PC-3 (cell line): Measurements from ENCODE around the gene ATP12A. TPM values are rescaled to one million over a fixed set of nuclear protein-coding genes. Genes with fewer than 3 reads are reported as not detected.

ENCODE experiments used
- ATAC-seq: fragments of 200-7000 bp; cut with Tn5 transposase; 2 replicates; pipeline ENCODE4 v1.9.1; 2020; ENCODE audit warnings: mild to moderate bottlenecking, moderate library complexity
- BruUV-seq: library from RNA; stranded (reverse); fragments of 400-500 nt; replicated peaks from 2 replicates; lab custom pipeline; 2021; lab: Mats Ljungman, UMichigan
- CTCF ChIA-PET: fragments of 300-600 bp; sonication (Branson Sonifier 250); formaldehyde crosslinking; loops from one replicate; lab custom pipeline; 2022; ENCODE audit warnings: antibody characterized with exemption; lab: Charles Lee
- POLR2A ChIA-PET: fragments of 300-600 bp; sonication (Branson Sonifier 250); formaldehyde crosslinking; loops from one replicate; lab custom pipeline; 2022; ENCODE audit warnings: antibody characterized with exemption; ENCODE audit not compliant: unreplicated experiment; lab: Charles Lee
- DNase-seq: peaks from one replicate; pipeline ENCODE4 v3.0.0-alpha.2; 2015
- H2AFZ ChIP-seq: fragments of 300-600 bp; sonication (generic); 2 replicates; pipeline ENCODE4 v1.6.0; 2016; ENCODE audit warnings: antibody characterized with exemption, low read length
- H3F3A ChIP-seq: fragments of 300-600 bp; sonication (generic); one replicate; pipeline ENCODE4 v1.6.0; 2017; ENCODE audit warnings: antibody characterized with exemption, low read length, control low read depth, mild to moderate bottlenecking; ENCODE audit not compliant: unreplicated experiment
- H3K27ac ChIP-seq: fragments of 300-600 bp; sonication (generic); 2 replicates; pipeline ENCODE4 v1.5.1; 2016; ENCODE audit warnings: mild to moderate bottlenecking, low read length
- H3K27me3 ChIP-seq: fragments of 300-600 bp; sonication (generic); 2 replicates; pipeline ENCODE4 v1.6.1; 2016; ENCODE audit warnings: low read length, mixed read lengths
- H3K36me3 ChIP-seq: fragments of 300-600 bp; sonication (generic); 2 replicates; pipeline ENCODE4 v1.6.1; 2016; ENCODE audit warnings: low read depth, mixed run types, low read length, mixed read lengths
- H3K4me1 ChIP-seq: fragments of 300-600 bp; sonication (generic); 2 replicates; pipeline ENCODE4 v1.5.1; 2016; ENCODE audit warnings: low read length; ENCODE audit not compliant: insufficient read depth
- H3K4me2 ChIP-seq: fragments of 300-600 bp; sonication (generic); 2 replicates; pipeline ENCODE4 v1.6.0; 2016; ENCODE audit warnings: low read length
- H3K4me3 ChIP-seq: fragments of 300-600 bp; sonication (generic); 2 replicates; pipeline ENCODE4 v1.5.1; 2016; ENCODE audit warnings: mild to moderate bottlenecking, low read length, mixed read lengths
- H3K79me2 ChIP-seq: fragments of 300-600 bp; sonication (generic); 2 replicates; pipeline ENCODE4 v1.6.1; 2017; ENCODE audit warnings: low read length, mixed read lengths
- H3K9ac ChIP-seq: fragments of 300-600 bp; sonication (generic); 2 replicates; pipeline ENCODE4 v1.6.0; 2016; ENCODE audit warnings: mild to moderate bottlenecking, low read length
- H3K9me2 ChIP-seq: fragments of 300-600 bp; sonication (generic); replicated peaks from 2 replicates; pipeline ENCODE4 v1.6.1; 2016; ENCODE audit warnings: mixed run types, low read length, mixed read lengths
- H3K9me3 ChIP-seq: fragments of 300-600 bp; sonication (generic); 2 replicates; pipeline ENCODE4 v1.6.1; 2016; ENCODE audit warnings: low read length, mixed read lengths
- H4K20me1 ChIP-seq: fragments of 300-600 bp; sonication (generic); 2 replicates; pipeline ENCODE4 v1.6.1; 2016; ENCODE audit warnings: low read length, mixed read lengths
- EZH2 ChIP-seq: fragments of 300-600 bp; sonication (generic); IDR thresholded peaks from one replicate; pipeline ENCODE4 v1.6.1; 2017; ENCODE audit warnings: antibody characterized with exemption, mild to moderate bottlenecking, low read length; ENCODE audit not compliant: unreplicated experiment
- EZH2phosphoT487 ChIP-seq: fragments of 300-600 bp; sonication (generic); IDR thresholded peaks from 2 replicates; pipeline ENCODE4 v1.6.1; 2018; ENCODE audit warnings: mild to moderate bottlenecking, antibody characterized with exemption, low read length, borderline replicate concordance
- intact Hi-C: fragments of 100-400 bp; cut with micrococcal nuclease; formaldehyde crosslinking; loops from 2 replicates; pipeline ENCODE4 v1.9.0; 2023
- total RNA-seq: library from RNA; depleted of rRNA; stranded (reverse); fragments of >200 nt; gene quantifications from 2 replicates; pipeline ENCODE4 v1.2.3, GENCODE V29; 2014
- TF ChIP-seq, protein P1 (sequence below): fragments of 300-600 bp; sonication (generic); conservative IDR thresholded peaks from 2 replicates; pipeline ENCODE4 v1.5.1; 2017; ENCODE audit warnings: antibody characterized with exemption, low read depth, mild to moderate bottlenecking, low read length

The ATP12A gene
- total RNA-seq, 1 experiment from 2014 or later: 0.11 TPM

GRCh38 chr13:24671386-24672113 lies 8.7 kb upstream of the ATP12A start:
- Histone ChIP-seq H3K9ac (no peak overlapping the region), H3K79me2 (no peaks in the 10 kb centered on the region), H3K4me3 (peak overlapping the region; percentile 46), H3K4me2 (peak overlapping the region; percentile 79), H2AFZ (peak overlapping the region; percentile 81), H3K9me2 (no peaks in the 10 kb centered on the region), H4K20me1 (no peaks in the 10 kb centered on the region), H3F3A (no peaks in the 10 kb centered on the region), H3K4me1 (peaks cover 29% of the 10 kb centered on the region), H3K27ac (no peak overlapping the region), H3K9me3 (no peaks in the 10 kb centered on the region), H3K36me3 (no peaks in the 10 kb centered on the region), H3K27me3 (no peaks in the 10 kb centered on the region)
- peak; percentile 77 for ATAC-seq
- intact Hi-C loops: loop anchor here (1.0 to 5.0 kb wide), 3 partner anchors 44 to 91 kb away; no protein-coding TSS in a partner anchor
- CTCF ChIA-PET: interaction anchor here (1.1 kb wide), 1 partner anchor 66 kb away, joined by 4 read pairs; no protein-coding TSS in a partner anchor
- POLR2A ChIA-PET: no interaction called here
- BruUV-seq: no TSS peak
- no peak for TF ChIP-seq EZH2phosphoT487
- TF ChIP-seq, protein P1, sequence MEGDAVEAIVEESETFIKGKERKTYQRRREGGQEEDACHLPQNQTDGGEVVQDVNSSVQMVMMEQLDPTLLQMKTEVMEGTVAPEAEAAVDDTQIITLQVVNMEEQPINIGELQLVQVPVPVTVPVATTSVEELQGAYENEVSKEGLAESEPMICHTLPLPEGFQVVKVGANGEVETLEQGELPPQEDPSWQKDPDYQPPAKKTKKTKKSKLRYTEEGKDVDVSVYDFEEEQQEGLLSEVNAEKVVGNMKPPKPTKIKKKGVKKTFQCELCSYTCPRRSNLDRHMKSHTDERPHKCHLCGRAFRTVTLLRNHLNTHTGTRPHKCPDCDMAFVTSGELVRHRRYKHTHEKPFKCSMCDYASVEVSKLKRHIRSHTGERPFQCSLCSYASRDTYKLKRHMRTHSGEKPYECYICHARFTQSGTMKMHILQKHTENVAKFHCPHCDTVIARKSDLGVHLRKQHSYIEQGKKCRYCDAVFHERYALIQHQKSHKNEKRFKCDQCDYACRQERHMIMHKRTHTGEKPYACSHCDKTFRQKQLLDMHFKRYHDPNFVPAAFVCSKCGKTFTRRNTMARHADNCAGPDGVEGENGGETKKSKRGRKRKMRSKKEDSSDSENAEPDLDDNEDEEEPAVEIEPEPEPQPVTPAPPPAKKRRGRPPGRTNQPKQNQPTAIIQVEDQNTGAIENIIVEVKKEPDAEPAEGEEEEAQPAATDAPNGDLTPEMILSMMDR: peak; percentile 75
- peak; percentile 86 for DNase-seq

DNA sequence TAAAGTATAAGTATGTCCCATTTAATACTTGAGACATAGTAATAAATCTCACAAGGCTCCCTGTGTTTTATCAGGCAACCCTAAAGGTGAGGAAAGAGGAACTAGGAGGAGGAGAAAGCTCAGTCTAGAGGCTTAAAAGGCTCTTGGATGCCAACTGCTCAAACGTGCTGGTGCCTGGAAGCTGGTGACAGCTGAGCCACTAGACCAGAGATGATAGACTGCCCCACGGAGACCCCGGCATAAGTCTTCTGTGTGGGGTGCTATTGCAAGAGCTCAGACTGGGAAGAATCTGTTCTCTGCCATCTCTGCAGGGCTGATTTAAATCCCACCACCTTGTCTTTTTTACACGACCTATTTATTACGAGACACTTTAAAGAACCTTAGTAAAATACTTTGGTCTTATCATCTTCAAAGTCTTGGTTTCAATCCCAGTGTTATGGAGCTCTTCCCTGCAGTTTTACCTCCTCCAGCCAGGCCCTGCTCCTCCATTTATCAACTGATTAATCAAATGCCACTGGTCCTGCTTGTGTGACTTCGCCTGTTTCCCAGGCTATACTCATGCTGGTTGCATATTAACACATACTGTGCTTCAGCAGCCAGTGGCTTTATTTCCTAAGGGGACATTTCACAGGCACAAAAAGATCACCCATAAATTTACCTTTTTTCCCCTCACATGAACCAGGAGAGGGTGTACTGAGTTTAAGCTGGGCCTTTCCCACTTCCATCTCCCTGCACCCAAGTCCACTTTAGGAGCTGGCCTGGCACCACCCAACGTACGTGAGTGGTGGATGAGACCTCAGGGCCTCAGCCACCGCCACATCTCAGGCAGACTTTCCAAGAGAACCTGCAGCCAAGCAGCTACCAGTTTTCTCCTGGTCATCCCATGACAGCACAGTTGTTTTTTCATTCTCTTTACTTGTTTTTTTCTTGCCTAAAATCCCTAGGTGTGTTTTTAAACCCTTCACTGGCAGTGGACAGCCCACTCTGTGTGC lies 7.8 kb upstream of the ATP12A start:
- Histone ChIP-seq H3K4me1 (peaks cover 29% of the 10 kb centered on the region), H3K27me3 (0 out of 2 replicates have a peak, but pooled peaks cover 2% of the 10 kb centered on the region), H3K79me2 (no peaks in the 10 kb centered on the region), H3F3A (no peaks in the 10 kb centered on the region), H3K27ac (no peak overlapping the region), H2AFZ (peak overlapping the region; percentile 81), H3K36me3 (no peaks in the 10 kb centered on the region), H3K9ac (no peak overlapping the region), H3K4me2 (peak overlapping the region; percentile 79), H3K9me3 (no peaks in the 10 kb centered on the region), H3K4me3 (no peak overlapping the region; the same call in 1 of the 2 replicates), H3K9me2 (no peaks in the 10 kb centered on the region), H4K20me1 (no peaks in the 10 kb centered on the region)
- ChIA-PET POLR2A (no interaction called here), CTCF (interaction anchor here (1.1 kb wide), 1 partner anchor 67 kb away, joined by 4 read pairs; no protein-coding TSS in a partner anchor)
- DNase-seq (no peak), ATAC-seq (no peak)
- BruUV-seq: no TSS peak
- TF ChIP-seq, protein P1: no peak
- TF ChIP-seq EZH2phosphoT487 (no peak), EZH2 (no peak)
- intact Hi-C loops: loop anchor here (5.0 kb wide), 1 partner anchor 45 kb away; no protein-coding TSS in a partner anchor
